IMR-90 (cell line): ENCODE data around the gene IDH3B. TPM values are rescaled to one million over a fixed set of nuclear protein-coding genes. Genes with fewer than 3 reads are reported as not detected.

Experiments used
- ATAC-seq: fragments of 200-7000 bp; cut with Tn5 transposase; 2 replicates; pipeline ENCODE4 v1.9.1; 2020; ENCODE audit warnings: low read depth, mild to moderate bottlenecking, moderate library complexity
- BruUV-seq: library from RNA; stranded (reverse); fragments of 400-500 nt; replicated peaks from 2 replicates; lab custom pipeline; 2021; lab: Mats Ljungman, UMichigan
- CTCF ChIA-PET: fragments of 300-600 bp; formaldehyde crosslinking; extraction: SDS; loops from one replicate; lab custom pipeline; 2021; ENCODE audit warnings: antibody characterized with exemption; lab: Yijun Ruan, JAX
- POLR2A ChIA-PET: fragments of 300-600 bp; sonication (Branson Sonifier 250); formaldehyde crosslinking; loops from one replicate; lab custom pipeline; 2022; ENCODE audit warnings: antibody characterized with exemption; ENCODE audit not compliant: unreplicated experiment; lab: Charles Lee
- DNase-seq: peaks from one replicate; pipeline ENCODE4 v3.0.0; 2013
- H2AFZ ChIP-seq: replicated peaks from 2 replicates; pipeline ENCODE3; 2013; ENCODE audit warnings: low read length, mild to moderate bottlenecking; ENCODE audit not compliant: poor library complexity
- H2AK5ac ChIP-seq: 2 replicates; pipeline ENCODE4 v1.6.1; 2013; ENCODE audit warnings: low read depth, low read length, inconsistent platforms
- H2AK9ac ChIP-seq: replicated peaks from 2 replicates; pipeline ENCODE3; 2013; ENCODE audit warnings: mild to moderate bottlenecking, low read depth, low read length, moderate library complexity; ENCODE audit not compliant: poor library complexity
- H2BK120ac ChIP-seq: 2 replicates; pipeline ENCODE4 v1.6.1; 2013; ENCODE audit warnings: low read depth, low read length, inconsistent platforms
- H2BK15ac ChIP-seq: 3 replicates; pipeline ENCODE4 v1.6.1; 2013; ENCODE audit warnings: low read depth, low read length, inconsistent platforms
- H2BK20ac ChIP-seq: 2 replicates; pipeline ENCODE4 v1.6.1; 2013; ENCODE audit warnings: low read depth, mild to moderate bottlenecking, inconsistent platforms, low read length, moderate library complexity
- H2BK5ac ChIP-seq: 2 replicates; pipeline ENCODE4 v1.6.1; 2013; ENCODE audit warnings: mild to moderate bottlenecking, low read depth, low read length, inconsistent platforms; ENCODE audit not compliant: poor library complexity, severe bottlenecking
- H3K14ac ChIP-seq: replicated peaks from 2 replicates; pipeline ENCODE4 v1.6.1; 2013; ENCODE audit warnings: low read depth, low read length, inconsistent platforms
- H3K18ac ChIP-seq: 2 replicates; pipeline ENCODE4 v1.6.1; 2013; ENCODE audit warnings: low read depth, low read length, control low read depth
- H3K23ac ChIP-seq: 2 replicates; pipeline ENCODE4 v1.6.1; 2013; ENCODE audit warnings: low read depth, low read length, inconsistent platforms
- H3K27ac ChIP-seq: 2 replicates; pipeline ENCODE4 v1.5.1; 2013; ENCODE audit warnings: mild to moderate bottlenecking, control low read depth, low read length; ENCODE audit not compliant: insufficient read depth
- H3K27me3 ChIP-seq: 2 replicates; pipeline ENCODE4 v1.6.1; 2013; ENCODE audit warnings: low read length; ENCODE audit not compliant: control insufficient read depth, insufficient read depth
- H3K36me3 ChIP-seq: 2 replicates; pipeline ENCODE4 v1.6.1; 2013; ENCODE audit warnings: low read length, mixed read lengths; ENCODE audit not compliant: control insufficient read depth, insufficient read depth
- H3K4ac ChIP-seq: 2 replicates; pipeline ENCODE4 v1.6.1; 2013; ENCODE audit warnings: low read depth, low read length, inconsistent platforms
- H3K4me1 ChIP-seq: 2 replicates; pipeline ENCODE4 v1.6.1; 2013; ENCODE audit warnings: low read length, mixed read lengths; ENCODE audit not compliant: control insufficient read depth, insufficient read depth
- H3K4me2 ChIP-seq: 2 replicates; pipeline ENCODE4 v1.6.1; 2013; ENCODE audit warnings: low read depth, mild to moderate bottlenecking, control low read depth, low read length, moderate library complexity
- H3K4me3 ChIP-seq: 2 replicates; pipeline ENCODE4 v1.5.1; 2013; ENCODE audit warnings: low read depth, mild to moderate bottlenecking, control low read depth, low read length, moderate library complexity; ENCODE audit not compliant: insufficient read depth
- H3K56ac ChIP-seq: 2 replicates; pipeline ENCODE4 v1.6.1; 2013; ENCODE audit warnings: low read length, inconsistent platforms; ENCODE audit not compliant: insufficient read depth; ENCODE audit errors: extremely low read depth
- H3K79me1 ChIP-seq, 2 experiments: 2 replicates each; pipeline ENCODE4 v1.6.1; 2013; ENCODE audit warnings: low read length in 2 of 2, inconsistent platforms in 1 of 2, low read depth in 1 of 2
- H3K9ac ChIP-seq: 2 replicates; pipeline ENCODE4 v1.6.1; 2013; ENCODE audit warnings: low read depth, low read length, control low read depth
- H3K9me1 ChIP-seq: 2 replicates; pipeline ENCODE4 v1.6.1; 2013; ENCODE audit warnings: low read length, inconsistent platforms; ENCODE audit not compliant: insufficient read depth
- H3K9me3 ChIP-seq: 2 replicates; pipeline ENCODE4 v1.6.1; 2013; ENCODE audit warnings: low read length; ENCODE audit not compliant: control insufficient read depth, insufficient read depth
- H4K20me1 ChIP-seq: 2 replicates; pipeline ENCODE4 v1.6.1; 2013; ENCODE audit warnings: low read length, inconsistent platforms; ENCODE audit not compliant: insufficient read depth
- H4K5ac ChIP-seq: 2 replicates; pipeline ENCODE4 v1.6.1; 2013; ENCODE audit warnings: mild to moderate bottlenecking, low read depth, low read length, control low read depth
- H4K8ac ChIP-seq, 2 experiments: 2 replicates each; pipeline ENCODE4 v1.6.1; 2013; ENCODE audit warnings: low read depth in 2 of 2, low read length in 2 of 2, control low read depth in 1 of 2, inconsistent platforms in 1 of 2
- H4K91ac ChIP-seq: 2 replicates; pipeline ENCODE4 v1.6.1; 2013; ENCODE audit warnings: low read depth, low read length, inconsistent platforms; ENCODE audit not compliant: insufficient read depth
- BHLHE40 ChIP-seq: fragments of 150-350 bp; IDR thresholded peaks from 2 replicates; pipeline ENCODE4 v1.6.1; 2016; ENCODE audit warnings: mild to moderate bottlenecking, low read depth, low read length
- CEBPB ChIP-seq: IDR thresholded peaks from 2 replicates; pipeline ENCODE4 v1.6.1; 2012; ENCODE audit warnings: low read depth, low read length, improper control_type of control experiment
- CHD1 ChIP-seq: IDR thresholded peaks from 2 replicates; pipeline ENCODE4 v1.6.1; 2012; ENCODE audit warnings: low read depth, low read length, improper control_type of control experiment
- ELK1 ChIP-seq: fragments of 150-350 bp; IDR thresholded peaks from 2 replicates; pipeline ENCODE4 v1.6.1; 2016; ENCODE audit warnings: low read depth, mild to moderate bottlenecking, low read length, moderate library complexity, borderline replicate concordance
- FOS ChIP-seq: fragments of 150-350 bp; IDR thresholded peaks from 2 replicates; pipeline ENCODE4 v1.6.1; 2016; ENCODE audit warnings: low read depth, low read length
- MAFK ChIP-seq: IDR thresholded peaks from 2 replicates; pipeline ENCODE4 v1.6.1; 2012; ENCODE audit warnings: low read depth, low read length, improper control_type of control experiment
- MAZ ChIP-seq: IDR thresholded peaks from 2 replicates; pipeline ENCODE4 v1.6.1; 2012; ENCODE audit warnings: low read depth, mild to moderate bottlenecking, low read length, improper control_type of control experiment, moderate library complexity, borderline replicate concordance
- MXI1 ChIP-seq: IDR thresholded peaks from 2 replicates; pipeline ENCODE4 v1.6.1; 2012; ENCODE audit warnings: low read depth, mild to moderate bottlenecking, low read length, moderate library complexity, borderline replicate concordance
- NFE2L2 ChIP-seq: fragments of 150-350 bp; IDR thresholded peaks from 2 replicates; pipeline ENCODE4 v1.6.1; 2016; ENCODE audit warnings: low read depth, mild to moderate bottlenecking, low read length
- POLR2A ChIP-seq: IDR thresholded peaks from 2 replicates; pipeline ENCODE4 v1.6.1; 2012; ENCODE audit warnings: mild to moderate bottlenecking, low read depth, low read length
- RAD21 ChIP-seq: IDR thresholded peaks from 2 replicates; pipeline ENCODE4 v1.6.1; 2012; ENCODE audit warnings: low read length, improper control_type of control experiment
- RCOR1 ChIP-seq: IDR thresholded peaks from 2 replicates; pipeline ENCODE4 v1.6.1; 2012; ENCODE audit warnings: mild to moderate bottlenecking, low read length, improper control_type of control experiment; ENCODE audit not compliant: insufficient replicate concordance
- RFX5 ChIP-seq: IDR thresholded peaks from 2 replicates; pipeline ENCODE4 v1.8.0; 2012; ENCODE audit warnings: low read depth, mild to moderate bottlenecking, low read length, moderate library complexity
- SMC3 ChIP-seq: fragments of 150-350 bp; IDR thresholded peaks from 2 replicates; pipeline ENCODE4 v1.6.1; 2016; ENCODE audit warnings: low read depth, mild to moderate bottlenecking, antibody characterized with exemption, low read length, moderate library complexity
- USF2 ChIP-seq: fragments of 150-350 bp; IDR thresholded peaks from 2 replicates; pipeline ENCODE4 v1.6.1; 2017; ENCODE audit warnings: mild to moderate bottlenecking, antibody characterized with exemption, low read length, low read depth
- WGBS, 2 experiments: methylation state at CpG; one replicate each; pipeline versions ENCODE4 v1.1.5 to v1.1.7; 2013; ENCODE audit warnings: missing lambda C conversion rate in 2 of 2; ENCODE audit not compliant: insufficient read length in 1 of 2; ENCODE audit errors: extremely low coverage in 2 of 2; 5-methylcytosine and 5-hydroxymethylcytosine counted together
- dilution Hi-C: fragments of 300-500 bp; cut with HindIII; formaldehyde crosslinking; loops from one replicate; pipeline ENCODE4 v1.14.3; 2018; ENCODE audit warnings: low sequenced_read_pairs; ENCODE audit not compliant: unreplicated experiment
- in situ Hi-C: fragments of 300-500 bp; cut with MboI; formaldehyde crosslinking; loops from 3 replicates; pipeline ENCODE4 v1.14.3; 2019; ENCODE audit warnings: low sequenced_read_pairs, inconsistent platforms, mixed read lengths
- intact Hi-C: fragments of 100-400 bp; cut with micrococcal nuclease; formaldehyde crosslinking; loops from 2 replicates; pipeline ENCODE4 v1.10.0; 2022
- polyA plus RNA-seq, 3 experiments: library from polyadenylated mRNA; depleted of rRNA; stranded (reverse); fragments of >200 nt; gene quantifications; 2 replicates each; pipeline ENCODE4 v1.2.3, GENCODE V29; 2012; ENCODE audit warnings: low replicate concordance in 1 of 3
- total RNA-seq: library from RNA; depleted of rRNA; stranded (reverse); fragments of >200 nt; gene quantifications from 2 replicates; pipeline ENCODE4 v1.2.3, GENCODE V29; 2012
- TF ChIP-seq, protein P1 (sequence below): conservative IDR thresholded peaks from 2 replicates; pipeline ENCODE4 v1.5.1; 2012; ENCODE audit warnings: mild to moderate bottlenecking, low read depth, low read length, improper control_type of control experiment

The IDH3B gene
- total and polyA plus RNA-seq, 2 of the 4 experiments (the other 2 are of a cell fraction), result 151 to 160 TPM

- Histone ChIP-seq H2AFZ (no peak overlapping the region), H3K9ac (no peak overlapping the region), H3K4me1 (no peaks in the 10 kb centered on the region), H2BK15ac (no peak overlapping the region), H3K36me3 (no peaks in the 10 kb centered on the region), H3K27me3 (peaks cover 4% of the 10 kb centered on the region), H2BK20ac (no peak overlapping the region), H3K56ac (no peak overlapping the region), H3K4me3 (no peak overlapping the region), H4K20me1 (no peaks in the 10 kb centered on the region), H3K14ac (no peak overlapping the region), H4K91ac (no peak overlapping the region), H3K79me1 (no peaks in the 10 kb centered on the region), H4K5ac (no peak overlapping the region), H3K23ac (no peak overlapping the region), H3K18ac (no peak overlapping the region), H3K4ac (no peak overlapping the region), H3K9me3 (peaks cover 2% of the 10 kb centered on the region; the same call in 1 of the 2 replicates), H2AK5ac (no peak overlapping the region), H4K8ac (no peak overlapping the region), H3K9me1 (no peaks in the 10 kb centered on the region), H3K27ac (no peak overlapping the region), H3K4me2 (no peak overlapping the region), H2AK9ac (no peak overlapping the region), H2BK120ac (no peak overlapping the region), H2BK5ac (no peak overlapping the region)
- in situ Hi-C loops (no loop called here), dilution Hi-C loops (no loop called here), intact Hi-C loops (no loop called here)
- WGBS, 2 experiments, result no CpG with 5 or more reads among the region's 2 CpGs
- no peak for TF ChIP-seq NFE2L2
- no peak for TF ChIP-seq MAZ
- no peak for TF ChIP-seq RAD21
- TF ChIP-seq ELK1, result no peak
- no peak for TF ChIP-seq FOS
- no peak for TF ChIP-seq SMC3
- TF ChIP-seq BHLHE40, result no peak
- no peak for TF ChIP-seq CEBPB
- no peak for TF ChIP-seq RFX5
- no peak for TF ChIP-seq POLR2A
- TF ChIP-seq, protein P1, sequence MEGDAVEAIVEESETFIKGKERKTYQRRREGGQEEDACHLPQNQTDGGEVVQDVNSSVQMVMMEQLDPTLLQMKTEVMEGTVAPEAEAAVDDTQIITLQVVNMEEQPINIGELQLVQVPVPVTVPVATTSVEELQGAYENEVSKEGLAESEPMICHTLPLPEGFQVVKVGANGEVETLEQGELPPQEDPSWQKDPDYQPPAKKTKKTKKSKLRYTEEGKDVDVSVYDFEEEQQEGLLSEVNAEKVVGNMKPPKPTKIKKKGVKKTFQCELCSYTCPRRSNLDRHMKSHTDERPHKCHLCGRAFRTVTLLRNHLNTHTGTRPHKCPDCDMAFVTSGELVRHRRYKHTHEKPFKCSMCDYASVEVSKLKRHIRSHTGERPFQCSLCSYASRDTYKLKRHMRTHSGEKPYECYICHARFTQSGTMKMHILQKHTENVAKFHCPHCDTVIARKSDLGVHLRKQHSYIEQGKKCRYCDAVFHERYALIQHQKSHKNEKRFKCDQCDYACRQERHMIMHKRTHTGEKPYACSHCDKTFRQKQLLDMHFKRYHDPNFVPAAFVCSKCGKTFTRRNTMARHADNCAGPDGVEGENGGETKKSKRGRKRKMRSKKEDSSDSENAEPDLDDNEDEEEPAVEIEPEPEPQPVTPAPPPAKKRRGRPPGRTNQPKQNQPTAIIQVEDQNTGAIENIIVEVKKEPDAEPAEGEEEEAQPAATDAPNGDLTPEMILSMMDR, result no peak
- TF ChIP-seq RCOR1, result no peak
- no peak for TF ChIP-seq USF2
- TF ChIP-seq CHD1, result no peak
- TF ChIP-seq MAFK, result no peak
- TF ChIP-seq MXI1, result no peak
- no TSS peak for BruUV-seq
- ATAC-seq, result no peak
- CTCF ChIA-PET, result interaction anchor here (0.8 kb wide), 1 partner anchor 16 kb away, joined by 3 read pairs; no protein-coding TSS in a partner anchor
- no peak for DNase-seq
- POLR2A ChIA-PET, result no interaction called here
These were observed 44.7 kb downstream of the IDH3B start for GRCh38 chr20:2619337-2619736.
